Neural cell (in vitro differentiated cells): Measurements from ENCODE around the gene LPP. TPM values are rescaled to one million over a fixed set of nuclear protein-coding genes. Genes with fewer than 3 reads are reported as not detected.

Experiments
- H2AFZ ChIP-seq: fragments of 200-600, 300-800 bp; sonication (generic), shearing (Covaris generic); 2 replicates; pipeline ENCODE4 v1.6.0; 2014; ENCODE audit warnings: low read depth, mild to moderate bottlenecking, antibody characterized with exemption, low read length, moderate library complexity
- H3F3A ChIP-seq: fragments of 200-600 bp; shearing (Covaris generic); 2 replicates; pipeline ENCODE4 v1.6.1; 2016; ENCODE audit warnings: mild to moderate bottlenecking, moderate library complexity, mixed read lengths, antibody characterized with exemption, low read length; ENCODE audit not compliant: insufficient read depth, poor library complexity, severe bottlenecking
- H3K27ac ChIP-seq: fragments of 200-600, 300-800 bp; sonication (generic), shearing (Covaris generic); 2 replicates; pipeline ENCODE4 v1.5.1; 2014; ENCODE audit warnings: mild to moderate bottlenecking, low read length, moderate library complexity
- H3K27me3 ChIP-seq: fragments of 300-800, 200-600 bp; sonication (generic), shearing (Covaris generic); 2 replicates; pipeline ENCODE4 v1.6.0; 2014; ENCODE audit warnings: mild to moderate bottlenecking, low read depth, low read length, moderate library complexity; ENCODE audit not compliant: insufficient read depth
- H3K36me3 ChIP-seq: fragments of 300-800, 200-600 bp; sonication (generic), shearing (Covaris generic); 2 replicates; pipeline ENCODE4 v1.5.1; 2014; ENCODE audit warnings: mild to moderate bottlenecking, antibody characterized with exemption, low read length, moderate library complexity; ENCODE audit not compliant: insufficient read depth
- H3K4me2 ChIP-seq: fragments of 300-800, 200-600 bp; sonication (generic), shearing (Covaris generic); 2 replicates; pipeline ENCODE4 v1.6.0; 2014; ENCODE audit warnings: mild to moderate bottlenecking, low read length
- H3K4me3 ChIP-seq: fragments of 300-800, 200-600 bp; sonication (generic), shearing (Covaris generic); 2 replicates; pipeline ENCODE4 v1.5.1; 2014; ENCODE audit warnings: mild to moderate bottlenecking, low read length, moderate library complexity
- H3K79me2 ChIP-seq: fragments of 200-600 bp; shearing (Covaris generic); replicated peaks from 2 replicates; pipeline ENCODE4 v1.6.0; 2014; ENCODE audit warnings: mild to moderate bottlenecking, low read length, moderate library complexity; ENCODE audit not compliant: insufficient read depth
- H3K9ac ChIP-seq: fragments of 300-800, 200-600 bp; sonication (generic), shearing (Covaris generic); 2 replicates; pipeline ENCODE4 v1.6.1; 2016; ENCODE audit warnings: mild to moderate bottlenecking, low read length, mixed read lengths
- H3K9me2 ChIP-seq: fragments of 200-600 bp; shearing (Covaris generic); 2 replicates; pipeline ENCODE4 v1.6.1; 2016; ENCODE audit warnings: mild to moderate bottlenecking, low read length, mixed read lengths; ENCODE audit not compliant: insufficient read depth
- H3K9me3 ChIP-seq: fragments of 200-600, 300-800 bp; sonication (generic), shearing (Covaris generic); 2 replicates; pipeline ENCODE4 v1.6.1; 2016; ENCODE audit warnings: mild to moderate bottlenecking, mixed run types, low read length, moderate library complexity, mixed read lengths
- H4K20me1 ChIP-seq: fragments of 200-600 bp; shearing (Covaris generic); 2 replicates; pipeline ENCODE4 v1.6.1; 2016; ENCODE audit warnings: mild to moderate bottlenecking, mixed run types; ENCODE audit not compliant: insufficient read depth
- EP300 ChIP-seq: fragments of 450-650 bp; conservative IDR thresholded peaks from 2 replicates; pipeline ENCODE4 v1.6.1; 2014; ENCODE audit warnings: antibody characterized with exemption, mild to moderate bottlenecking, moderate library complexity; ENCODE audit not compliant: poor library complexity, severe bottlenecking
- EZH2 ChIP-seq: fragments of 200-600, 300-800 bp; shearing (Covaris generic), sonication (generic); IDR thresholded peaks from 2 replicates; pipeline ENCODE4 v1.6.1; 2014; ENCODE audit warnings: antibody characterized with exemption, low read length, borderline replicate concordance, mild to moderate bottlenecking; ENCODE audit not compliant: insufficient read depth, poor library complexity, severe bottlenecking
- MXI1 ChIP-seq: fragments of 450-650 bp; conservative IDR thresholded peaks from 2 replicates; pipeline ENCODE4 v1.6.1; 2014; ENCODE audit warnings: antibody characterized with exemption, mild to moderate bottlenecking; ENCODE audit not compliant: poor library complexity, severe bottlenecking
- POLR2AphosphoS5 ChIP-seq: IDR thresholded peaks from 2 replicates; pipeline ENCODE4 v1.6.1; 2012
- RAD21 ChIP-seq: fragments of 450-650 bp; conservative IDR thresholded peaks from 2 replicates; pipeline ENCODE4 v1.6.1; 2014; ENCODE audit warnings: antibody characterized with exemption, mild to moderate bottlenecking, moderate library complexity
- SMC3 ChIP-seq: fragments of 450-650 bp; conservative IDR thresholded peaks from 2 replicates; pipeline ENCODE4 v1.6.1; 2014; ENCODE audit warnings: antibody characterized with exemption, mild to moderate bottlenecking, moderate library complexity; ENCODE audit not compliant: poor library complexity
- TAF1 ChIP-seq: IDR thresholded peaks from 2 replicates; pipeline ENCODE4 v1.6.1; 2012; ENCODE audit warnings: low read depth
- polyA plus RNA-seq: library from polyadenylated mRNA; depleted of rRNA; stranded (reverse); fragments of >200 nt; gene quantifications from 2 replicates; pipeline ENCODE4 v1.2.3, GENCODE V29; 2014
- TF ChIP-seq, protein P1 (sequence below): fragments of 450-650 bp; IDR thresholded peaks from 2 replicates; pipeline ENCODE4 v1.5.1; 2014; ENCODE audit warnings: antibody characterized with exemption, mild to moderate bottlenecking, moderate library complexity; ENCODE audit not compliant: poor library complexity, severe bottlenecking
- TF ChIP-seq, protein P2 (sequence below): IDR thresholded peaks from 2 replicates; pipeline ENCODE4 v1.6.1; 2012; ENCODE audit warnings: borderline replicate concordance

LPP gene
- polyA plus RNA-seq, 1 donor from 2014 or later = 3.0 TPM

DNA sequence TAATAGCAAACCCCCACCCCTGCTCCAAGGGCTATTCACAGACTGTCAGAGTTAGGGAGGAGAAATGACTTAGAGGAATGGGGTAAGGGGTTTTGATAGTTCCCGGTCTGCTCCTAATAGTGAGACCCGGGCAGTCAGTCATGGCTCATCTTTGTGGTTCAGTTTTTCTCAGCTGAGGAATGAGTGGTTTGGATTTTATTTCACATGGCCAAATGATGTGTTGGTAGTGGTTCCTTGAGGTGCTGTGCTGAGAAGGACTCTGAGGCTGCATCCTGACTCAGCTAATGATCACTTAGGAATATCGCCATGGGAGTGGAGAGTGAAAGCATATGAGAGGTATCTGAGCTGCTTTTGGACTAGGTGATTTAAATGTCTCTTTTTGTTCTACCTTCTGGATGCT lies 80.2 kb downstream of the LPP start:
- H2AFZ ChIP-seq = no peak overlapping the region
- no peaks in the 10 kb centered on the region for H3K9me2 ChIP-seq
- no peaks in the 10 kb centered on the region for H4K20me1 ChIP-seq
- TF ChIP-seq EZH2 = no peak
- TF ChIP-seq TAF1 = no peak
- TF ChIP-seq, protein P1, sequence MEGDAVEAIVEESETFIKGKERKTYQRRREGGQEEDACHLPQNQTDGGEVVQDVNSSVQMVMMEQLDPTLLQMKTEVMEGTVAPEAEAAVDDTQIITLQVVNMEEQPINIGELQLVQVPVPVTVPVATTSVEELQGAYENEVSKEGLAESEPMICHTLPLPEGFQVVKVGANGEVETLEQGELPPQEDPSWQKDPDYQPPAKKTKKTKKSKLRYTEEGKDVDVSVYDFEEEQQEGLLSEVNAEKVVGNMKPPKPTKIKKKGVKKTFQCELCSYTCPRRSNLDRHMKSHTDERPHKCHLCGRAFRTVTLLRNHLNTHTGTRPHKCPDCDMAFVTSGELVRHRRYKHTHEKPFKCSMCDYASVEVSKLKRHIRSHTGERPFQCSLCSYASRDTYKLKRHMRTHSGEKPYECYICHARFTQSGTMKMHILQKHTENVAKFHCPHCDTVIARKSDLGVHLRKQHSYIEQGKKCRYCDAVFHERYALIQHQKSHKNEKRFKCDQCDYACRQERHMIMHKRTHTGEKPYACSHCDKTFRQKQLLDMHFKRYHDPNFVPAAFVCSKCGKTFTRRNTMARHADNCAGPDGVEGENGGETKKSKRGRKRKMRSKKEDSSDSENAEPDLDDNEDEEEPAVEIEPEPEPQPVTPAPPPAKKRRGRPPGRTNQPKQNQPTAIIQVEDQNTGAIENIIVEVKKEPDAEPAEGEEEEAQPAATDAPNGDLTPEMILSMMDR = no peak
- TF ChIP-seq EP300 = no peak
- no peak for TF ChIP-seq MXI1
- TF ChIP-seq, protein P2, sequence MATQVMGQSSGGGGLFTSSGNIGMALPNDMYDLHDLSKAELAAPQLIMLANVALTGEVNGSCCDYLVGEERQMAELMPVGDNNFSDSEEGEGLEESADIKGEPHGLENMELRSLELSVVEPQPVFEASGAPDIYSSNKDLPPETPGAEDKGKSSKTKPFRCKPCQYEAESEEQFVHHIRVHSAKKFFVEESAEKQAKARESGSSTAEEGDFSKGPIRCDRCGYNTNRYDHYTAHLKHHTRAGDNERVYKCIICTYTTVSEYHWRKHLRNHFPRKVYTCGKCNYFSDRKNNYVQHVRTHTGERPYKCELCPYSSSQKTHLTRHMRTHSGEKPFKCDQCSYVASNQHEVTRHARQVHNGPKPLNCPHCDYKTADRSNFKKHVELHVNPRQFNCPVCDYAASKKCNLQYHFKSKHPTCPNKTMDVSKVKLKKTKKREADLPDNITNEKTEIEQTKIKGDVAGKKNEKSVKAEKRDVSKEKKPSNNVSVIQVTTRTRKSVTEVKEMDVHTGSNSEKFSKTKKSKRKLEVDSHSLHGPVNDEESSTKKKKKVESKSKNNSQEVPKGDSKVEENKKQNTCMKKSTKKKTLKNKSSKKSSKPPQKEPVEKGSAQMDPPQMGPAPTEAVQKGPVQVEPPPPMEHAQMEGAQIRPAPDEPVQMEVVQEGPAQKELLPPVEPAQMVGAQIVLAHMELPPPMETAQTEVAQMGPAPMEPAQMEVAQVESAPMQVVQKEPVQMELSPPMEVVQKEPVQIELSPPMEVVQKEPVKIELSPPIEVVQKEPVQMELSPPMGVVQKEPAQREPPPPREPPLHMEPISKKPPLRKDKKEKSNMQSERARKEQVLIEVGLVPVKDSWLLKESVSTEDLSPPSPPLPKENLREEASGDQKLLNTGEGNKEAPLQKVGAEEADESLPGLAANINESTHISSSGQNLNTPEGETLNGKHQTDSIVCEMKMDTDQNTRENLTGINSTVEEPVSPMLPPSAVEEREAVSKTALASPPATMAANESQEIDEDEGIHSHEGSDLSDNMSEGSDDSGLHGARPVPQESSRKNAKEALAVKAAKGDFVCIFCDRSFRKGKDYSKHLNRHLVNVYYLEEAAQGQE = no peak
- TF ChIP-seq SMC3 = no peak
- TF ChIP-seq POLR2AphosphoS5 = no peak
- no peak for TF ChIP-seq RAD21
- no peaks in the 10 kb centered on the region for H3K79me2 ChIP-seq
- H3K27ac ChIP-seq = no peak overlapping the region
- no peaks in the 10 kb centered on the region for H3F3A ChIP-seq
- no peak overlapping the region for H3K4me2 ChIP-seq
- no peaks in the 10 kb centered on the region for H3K36me3 ChIP-seq
- no peak overlapping the region for H3K4me3 ChIP-seq
- H3K9me3 ChIP-seq = no peaks in the 10 kb centered on the region
- no peak overlapping the region for H3K9ac ChIP-seq
- H3K27me3 ChIP-seq = no peaks in the 10 kb centered on the region

DNA sequence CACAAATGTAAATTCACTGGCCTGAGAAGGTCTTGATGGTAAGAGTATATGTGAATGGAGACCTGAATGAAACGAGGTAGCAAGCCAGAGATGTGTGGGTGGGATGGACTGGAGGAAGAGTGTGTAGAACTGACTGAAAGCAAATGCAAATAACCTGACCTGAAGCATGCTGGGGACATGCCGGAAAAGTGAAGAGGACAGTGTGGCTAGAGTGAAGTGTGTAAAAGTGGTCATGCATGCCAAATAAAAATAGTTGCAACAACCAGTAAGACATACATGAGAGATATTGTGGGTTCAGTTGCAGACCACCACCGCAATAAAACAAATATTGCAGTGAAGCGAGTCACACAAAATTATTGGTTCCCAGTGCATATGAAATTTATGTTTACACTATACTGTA lies 82.3 kb downstream of the LPP start:
- H3K27ac ChIP-seq = no peak overlapping the region
- H2AFZ ChIP-seq = no peak overlapping the region
- TF ChIP-seq RAD21 (no peak), MXI1 (no peak), POLR2AphosphoS5 (no peak), TAF1 (no peak), EP300 (no peak)
- TF ChIP-seq, protein P2 = no peak
- TF ChIP-seq, protein P1 = no peak
- no peaks in the 10 kb centered on the region for H3K9me3 ChIP-seq
- no peaks in the 10 kb centered on the region for H3K79me2 ChIP-seq
- no peaks in the 10 kb centered on the region for H3K9me2 ChIP-seq
- H3K4me3 ChIP-seq = no peak overlapping the region
- H3K36me3 ChIP-seq = no peaks in the 10 kb centered on the region
- no peak overlapping the region for H3K4me2 ChIP-seq
- H3K27me3 ChIP-seq = no peaks in the 10 kb centered on the region
- no peaks in the 10 kb centered on the region for H3F3A ChIP-seq
- H4K20me1 ChIP-seq = no peaks in the 10 kb centered on the region
- no peak overlapping the region for H3K9ac ChIP-seq
